Astrocyte (in vitro differentiated cells and primary cell): ENCODE results near the gene DCDC2C. TPM values are rescaled to one million over a fixed set of nuclear protein-coding genes. Genes with fewer than 3 reads are reported as not detected.

Source experiments
- DNase-seq: peaks from one replicate; pipeline ENCODE4 v3.0.0-alpha.2; 2010; ENCODE audit warnings: low read depth
- FAIRE-seq: peaks from 2 replicates; lab custom pipeline; 2011; peaks lifted over from hg19 to GRCh38; lab: Jason Lieb, UNC
- H2AFZ ChIP-seq: 2 replicates; pipeline ENCODE4 v1.6.0; 2012; ENCODE audit warnings: low read depth, low read length, inconsistent platforms
- H3K27ac ChIP-seq: 2 replicates; pipeline ENCODE4 v1.5.1; 2011; ENCODE audit warnings: low read depth, low read length, inconsistent platforms
- H3K27me3 ChIP-seq: 2 replicates; pipeline ENCODE4 v1.6.0; 2011; ENCODE audit warnings: low read length, inconsistent platforms; ENCODE audit not compliant: insufficient read depth
- H3K36me3 ChIP-seq: 2 replicates; pipeline ENCODE4 v1.5.1; 2011; ENCODE audit warnings: low read length, inconsistent platforms; ENCODE audit not compliant: insufficient read depth
- H3K4me1 ChIP-seq: 2 replicates; pipeline ENCODE4 v1.5.1; 2011; ENCODE audit warnings: low read length, inconsistent platforms; ENCODE audit not compliant: insufficient read depth
- H3K4me2 ChIP-seq: 2 replicates; pipeline ENCODE4 v1.6.0; 2012; ENCODE audit warnings: low read length, inconsistent platforms
- H3K4me3 ChIP-seq: 2 replicates; pipeline ENCODE4 v1.5.1; 2011; ENCODE audit warnings: low read depth, mild to moderate bottlenecking, low read length, inconsistent platforms; ENCODE audit not compliant: insufficient read depth
- H3K79me2 ChIP-seq: 2 replicates; pipeline ENCODE4 v1.6.0; 2012; ENCODE audit warnings: mild to moderate bottlenecking, low read length, inconsistent platforms; ENCODE audit not compliant: insufficient read depth
- H3K9ac ChIP-seq: 2 replicates; pipeline ENCODE4 v1.6.0; 2012; ENCODE audit warnings: mild to moderate bottlenecking, low read length, inconsistent platforms
- H3K9me3 ChIP-seq: 2 replicates; pipeline ENCODE4 v1.5.1; 2012; ENCODE audit warnings: low read depth, mild to moderate bottlenecking, low read length, inconsistent platforms; ENCODE audit not compliant: insufficient read depth
- H4K20me1 ChIP-seq: 2 replicates; pipeline ENCODE4 v1.6.0; 2012; ENCODE audit warnings: low read length, inconsistent platforms; ENCODE audit not compliant: insufficient read depth
- H3K27ac Mint-ChIP-seq: one replicate; pipeline ENCODE4 v1.8.0; 2021; ENCODE audit warnings: mild to moderate bottlenecking, mixed read lengths; ENCODE audit not compliant: unreplicated experiment
- H3K27me3 Mint-ChIP-seq: one replicate; pipeline ENCODE4 v1.8.0; 2021; ENCODE audit warnings: low read depth, mixed read lengths; ENCODE audit not compliant: unreplicated experiment
- H3K36me3 Mint-ChIP-seq: one replicate; pipeline ENCODE4 v1.8.0; 2021; ENCODE audit warnings: low read depth, mixed read lengths; ENCODE audit not compliant: unreplicated experiment
- H3K4me1 Mint-ChIP-seq: one replicate; pipeline ENCODE4 v1.8.0; 2021; ENCODE audit warnings: low read depth, mixed read lengths; ENCODE audit not compliant: unreplicated experiment
- H3K4me3 Mint-ChIP-seq: one replicate; pipeline ENCODE4 v1.8.0; 2021; ENCODE audit warnings: mild to moderate bottlenecking, moderate library complexity, mixed read lengths; ENCODE audit not compliant: unreplicated experiment
- H3K9me3 Mint-ChIP-seq: one replicate; pipeline ENCODE4 v1.8.0; 2021; ENCODE audit warnings: mild to moderate bottlenecking, mixed read lengths; ENCODE audit not compliant: unreplicated experiment
- CTCF ChIP-seq: IDR thresholded peaks from 2 replicates; pipeline ENCODE4 v1.5.1; 2011; ENCODE audit warnings: low read depth, mild to moderate bottlenecking, inconsistent platforms, low read length, moderate library complexity; ENCODE audit not compliant: insufficient read depth
- EZH2 ChIP-seq: IDR thresholded peaks from 2 replicates; pipeline ENCODE4 v1.6.1; 2012; ENCODE audit warnings: mild to moderate bottlenecking, low read length, inconsistent platforms; ENCODE audit not compliant: insufficient read depth
- total RNA-seq: library from RNA; stranded (reverse); gene quantifications from 2 replicates; pipeline ENCODE4 v1.2.1, GENCODE V29; 2021

DCDC2C gene
- total RNA-seq, 1 donor from 2014 or later = not detected

- no peak for FAIRE-seq
- Mint-ChIP-seq H3K9me3 (no peaks in the 10 kb centered on the region), H3K27ac (no peak overlapping the region), H3K27me3 (peaks cover 12% of the 10 kb centered on the region), H3K4me3 (no peak overlapping the region), H3K36me3 (no peaks in the 10 kb centered on the region), H3K4me1 (no peaks in the 10 kb centered on the region)
- H3K4me3 ChIP-seq = no peak overlapping the region
- TF ChIP-seq CTCF (no peak), EZH2 (no peak)
- no peak overlapping the region for H3K9ac ChIP-seq
- no peaks in the 10 kb centered on the region for H3K36me3 ChIP-seq
- no peaks in the 10 kb centered on the region for H4K20me1 ChIP-seq
- H3K79me2 ChIP-seq = no peaks in the 10 kb centered on the region
- peaks cover 2% of the 10 kb centered on the region for H3K27me3 ChIP-seq
- H3K4me1 ChIP-seq = no peaks in the 10 kb centered on the region
- H3K9me3 ChIP-seq = no peaks in the 10 kb centered on the region
- H3K27ac ChIP-seq = no peak overlapping the region
- no peak overlapping the region for H3K4me2 ChIP-seq
- no peak overlapping the region for H2AFZ ChIP-seq
- DNase-seq = no peak
Observed at GRCh38 chr2:3667151-3667631, 36.2 kb upstream of the DCDC2C start.

GRCh38 chr2:3669656-3670055 is 33.7 kb upstream of the DCDC2C start:
- FAIRE-seq (no peak), DNase-seq (no peak)
- no peak overlapping the region for H3K27ac ChIP-seq
- Mint-ChIP-seq H3K27me3 (peaks cover 26% of the 10 kb centered on the region), H3K36me3 (no peaks in the 10 kb centered on the region), H3K4me3 (no peak overlapping the region), H3K9me3 (no peaks in the 10 kb centered on the region), H3K27ac (no peak overlapping the region), H3K4me1 (no peaks in the 10 kb centered on the region)
- no peaks in the 10 kb centered on the region for H3K9me3 ChIP-seq
- H3K4me2 ChIP-seq = no peak overlapping the region
- no peak overlapping the region for H3K9ac ChIP-seq
- H3K27me3 ChIP-seq = no peaks in the 10 kb centered on the region
- no peaks in the 10 kb centered on the region for H3K36me3 ChIP-seq
- H3K79me2 ChIP-seq = no peaks in the 10 kb centered on the region
- TF ChIP-seq EZH2 (no peak), CTCF (no peak)
- no peaks in the 10 kb centered on the region for H4K20me1 ChIP-seq
- H3K4me1 ChIP-seq = no peaks in the 10 kb centered on the region
- no peak overlapping the region for H2AFZ ChIP-seq
- H3K4me3 ChIP-seq = no peak overlapping the region

- no peak for DNase-seq
- Histone ChIP-seq H3K4me1 (no peaks in the 10 kb centered on the region), H3K27ac (no peak overlapping the region), H3K4me2 (no peak overlapping the region), H3K4me3 (no peak overlapping the region), H4K20me1 (no peaks in the 10 kb centered on the region), H3K36me3 (no peaks in the 10 kb centered on the region), H3K9me3 (no peaks in the 10 kb centered on the region), H3K27me3 (no peaks in the 10 kb centered on the region), H3K9ac (no peak overlapping the region), H3K79me2 (no peaks in the 10 kb centered on the region), H2AFZ (no peak overlapping the region)
- H3K36me3 Mint-ChIP-seq = no peaks in the 10 kb centered on the region
- no peak overlapping the region for H3K27ac Mint-ChIP-seq
- H3K4me1 Mint-ChIP-seq = no peaks in the 10 kb centered on the region
- H3K27me3 Mint-ChIP-seq = peaks cover 26% of the 10 kb centered on the region
- no peak overlapping the region for H3K4me3 Mint-ChIP-seq
- no peak for FAIRE-seq
- no peak for TF ChIP-seq CTCF
- TF ChIP-seq EZH2 = no peak
- H3K9me3 Mint-ChIP-seq = no peaks in the 10 kb centered on the region
Observed at GRCh38 chr2:3670376-3670775, 33.0 kb upstream of the DCDC2C start.
